Renal pelvis (tissue), 12 donors: ENCODE data around the gene ADAM20. TPM values are rescaled to one million over a fixed set of nuclear protein-coding genes. Genes with fewer than 3 reads are reported as not detected.
"Not testable (repeated sequence)": the region's sequence is repeated elsewhere in the genome, so short reads cannot be mapped to it uniquely, and the experiment has no call there.

Experiments used
- DNase-seq: peaks from one replicate; pipeline ENCODE4 v3.0.0-alpha.2; 2013
- long read RNA-seq, 16 experiments: transcript quantifications; one replicate each; lab custom pipeline, GENCODE V29; 2026
- polyA plus RNA-seq, 3 donors: library from polyadenylated mRNA; unstranded; fragments of 120-200 nt; gene quantifications; one replicate each; pipeline ENCODE4 v1.2.1, GENCODE V29; 2013; ENCODE audit not compliant: insufficient read length in 3 of 3

ADAM20 gene
- polyA plus RNA-seq: under 1 TPM; 0.06 to 0.30 (median 0.16) TPM
- long read RNA-seq, donor 1: 0 reads
- long read RNA-seq, donor 2: 0 reads
- long read RNA-seq, donor 3: 0 reads
- long read RNA-seq, donor 4: 0 reads
- long read RNA-seq, donor 5: 0 reads
- long read RNA-seq, donor 6: 0 reads
- long read RNA-seq, donor 7: 0 reads
- long read RNA-seq, donor 8: 0 reads
- long read RNA-seq, donor 9: 0 reads
- long read RNA-seq, donor 10: 0 reads
- long read RNA-seq, donor 11: 0 reads
- long read RNA-seq, donor 12: 0 reads
- long read RNA-seq, donor 13: 0 reads
- long read RNA-seq, donor 14: 0 reads
- long read RNA-seq, donor 15: 0 reads
- long read RNA-seq, donor 16: 0 reads

DNA sequence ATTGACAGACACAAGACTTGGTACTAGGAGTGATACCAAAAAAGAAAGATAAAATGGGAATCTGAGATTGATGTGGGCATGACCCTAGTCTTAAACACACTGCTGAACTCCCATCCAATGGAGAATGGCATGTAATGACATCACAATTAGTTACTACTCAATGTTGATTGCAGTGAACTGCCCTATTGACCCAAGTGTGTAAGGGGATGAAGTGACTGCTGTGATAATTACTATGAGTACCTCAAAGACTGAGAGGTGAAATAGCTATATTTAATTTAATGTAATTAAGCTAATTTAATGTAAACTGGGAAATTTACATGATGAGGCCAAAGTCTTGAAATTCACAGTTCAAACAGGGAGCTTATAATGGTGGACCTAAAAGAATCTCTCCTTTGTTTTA is at the start of gene ADAM20:
Gene ADAM20, minus strand, starts transcription at position 101 of the 400 bp plus-strand sequence. CDS start 10,247 bp downstream, outside the sequence.
- no peak for DNase-seq

DNA sequence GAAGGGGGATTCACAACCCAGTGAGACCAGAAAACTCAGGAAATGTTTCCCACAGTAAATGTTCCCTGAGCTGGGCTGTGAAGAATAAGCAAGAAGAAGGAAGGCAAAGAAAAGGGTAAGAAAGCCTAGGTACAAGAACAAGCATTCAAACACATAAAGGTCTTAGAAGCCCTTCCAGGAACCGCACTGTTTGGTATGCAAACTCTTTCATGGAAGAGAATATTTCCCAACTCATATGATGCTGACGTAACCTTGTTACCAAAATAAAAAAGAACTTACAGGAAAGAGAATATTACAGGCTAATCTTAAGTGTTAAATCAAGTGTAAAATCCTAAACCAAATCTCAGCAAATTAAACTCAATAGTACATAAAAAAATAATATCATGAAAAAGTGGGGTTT is 42.1 kb upstream of the ADAM20 start:
- DNase-seq: no peak

DNA sequence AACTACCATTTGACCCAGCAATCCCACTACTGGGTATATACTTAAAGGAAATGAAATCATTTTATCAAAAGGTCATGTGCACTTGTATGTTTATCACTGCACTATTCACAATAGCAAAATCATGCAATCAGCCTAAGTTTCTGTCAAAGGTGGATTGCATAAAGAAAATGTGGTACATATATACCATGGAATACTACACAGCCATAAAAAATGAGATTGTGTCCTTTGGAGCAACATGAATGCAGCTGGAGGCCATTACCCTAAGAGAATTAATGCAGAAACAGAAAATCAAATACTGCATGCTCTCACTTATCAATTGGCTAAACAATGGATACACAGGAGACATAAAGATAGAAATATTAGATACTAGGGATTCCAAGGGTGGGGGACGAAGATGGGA is 38.2 kb upstream of the ADAM20 start:
- DNase-seq: no peak

DNA sequence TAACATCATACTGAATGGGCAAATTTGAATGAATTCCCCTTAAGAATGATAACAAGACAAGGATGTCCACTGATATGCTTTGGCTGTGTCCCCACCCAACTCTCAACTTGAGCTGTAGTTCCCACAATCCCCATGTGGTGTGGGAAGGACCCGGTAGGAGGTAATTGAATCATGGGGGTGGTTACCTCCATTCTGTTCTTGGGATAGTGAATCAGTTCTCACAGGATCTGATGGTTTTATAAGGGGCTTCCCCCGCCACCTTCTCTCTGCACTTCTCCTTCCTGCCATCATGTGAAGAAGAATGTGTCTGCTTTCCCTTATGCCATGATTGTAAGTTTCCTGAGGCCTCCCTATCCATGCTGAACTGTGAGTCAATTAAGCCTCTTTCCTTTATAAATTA is 36.3 kb upstream of the ADAM20 start:
- DNase-seq: no peak

DNA sequence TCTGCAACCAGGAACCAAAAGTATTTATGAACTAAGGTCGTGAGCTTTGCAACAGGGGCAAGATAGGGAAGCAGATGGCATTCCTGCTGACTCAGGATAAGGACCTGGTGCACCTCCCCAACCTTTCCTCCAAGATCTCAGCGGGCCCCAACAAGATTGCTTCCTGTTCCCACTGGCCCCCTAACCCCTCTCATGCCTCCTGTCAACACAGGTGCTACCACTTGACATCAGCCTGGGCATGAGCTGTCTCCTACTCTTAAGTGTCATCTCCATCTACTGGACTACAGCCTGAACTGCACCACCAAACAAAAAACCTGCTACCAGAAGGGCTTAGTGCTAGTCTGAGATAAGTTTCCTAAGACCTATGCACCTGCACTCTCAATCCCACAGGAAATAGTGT is 33.0 kb upstream of the ADAM20 start:
- DNase-seq: no peak

DNA sequence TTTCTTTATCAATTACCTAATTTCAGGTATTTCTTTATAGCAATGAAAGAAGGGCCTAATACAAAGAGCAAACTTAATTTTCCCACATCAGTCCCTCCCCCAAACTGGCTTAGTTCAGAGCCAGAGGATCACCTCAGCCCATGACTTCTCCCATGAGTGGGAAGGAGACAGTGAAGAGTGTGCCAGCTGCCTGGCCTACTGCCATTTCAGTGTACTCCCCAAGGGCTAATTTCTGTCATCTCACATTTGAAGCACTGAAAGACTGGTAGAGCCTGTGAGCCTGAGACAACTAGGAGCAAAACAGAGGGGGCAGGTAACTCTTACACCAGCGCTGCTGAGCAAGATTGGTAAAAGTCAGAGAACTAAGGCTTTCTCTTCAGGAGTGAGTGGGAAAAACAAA is 29.1 kb upstream of the ADAM20 start:
- DNase-seq: no peak

DNA sequence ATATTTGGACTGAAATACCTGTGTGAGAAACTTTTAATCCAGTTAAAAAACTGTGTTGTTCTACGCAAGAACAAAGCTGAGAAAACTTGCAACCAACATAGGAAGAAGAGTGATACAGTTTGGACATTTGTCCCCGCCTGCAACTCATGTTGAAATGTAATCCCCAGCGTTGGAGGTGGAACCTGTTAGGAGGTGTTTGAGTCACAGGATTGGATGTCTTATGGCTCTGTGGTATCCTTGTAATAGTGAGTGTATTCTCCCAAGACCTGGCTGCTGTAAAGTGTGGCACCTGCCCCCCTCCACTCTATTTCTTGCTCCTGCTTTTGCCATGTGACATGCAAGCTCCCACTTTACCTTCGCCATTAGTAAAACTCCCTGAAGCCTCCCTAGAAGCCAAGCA is 28.6 kb upstream of the ADAM20 start:
- DNase-seq: no peak

DNA sequence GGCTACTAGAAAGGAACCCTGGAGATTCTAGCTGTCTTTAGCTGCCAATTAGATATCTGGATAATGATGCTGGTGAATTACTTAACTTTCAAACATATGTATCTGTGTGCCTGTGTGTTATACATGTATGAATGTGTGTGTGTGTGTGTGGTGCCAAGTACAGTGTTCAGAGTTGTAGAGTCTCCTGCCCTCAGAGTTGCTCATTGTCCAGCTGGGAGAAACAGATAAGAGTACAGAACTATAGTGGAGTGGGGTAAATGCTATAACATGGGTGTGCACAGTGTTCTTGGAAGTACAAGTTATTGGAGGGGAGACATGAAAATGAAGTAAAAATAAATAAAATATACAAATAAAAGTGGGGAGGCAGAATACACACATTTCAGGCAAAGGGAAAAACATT is 23.6 kb upstream of the ADAM20 start:
- no peak for DNase-seq

DNA sequence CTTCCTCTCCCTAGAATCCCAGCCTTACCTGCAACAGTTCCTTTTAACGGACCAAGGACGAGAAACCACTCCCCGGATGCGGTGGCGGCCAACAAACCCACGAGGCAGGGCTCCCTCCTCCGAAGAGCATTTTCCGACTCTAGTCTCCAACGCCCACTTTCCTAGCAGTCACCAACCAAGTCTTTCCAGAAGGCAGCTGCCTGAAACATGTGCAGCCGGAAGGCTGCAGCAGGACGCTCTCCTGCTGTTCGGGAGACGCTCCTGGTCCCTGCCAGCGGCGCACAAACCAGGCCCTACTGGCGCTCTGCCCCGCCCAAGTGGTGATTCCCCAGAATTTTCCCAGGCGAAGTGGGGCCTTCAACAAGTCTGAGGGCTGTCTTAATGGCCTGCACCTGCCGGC is 21.1 kb upstream of the ADAM20 start:
- DNase-seq: no peak

DNA sequence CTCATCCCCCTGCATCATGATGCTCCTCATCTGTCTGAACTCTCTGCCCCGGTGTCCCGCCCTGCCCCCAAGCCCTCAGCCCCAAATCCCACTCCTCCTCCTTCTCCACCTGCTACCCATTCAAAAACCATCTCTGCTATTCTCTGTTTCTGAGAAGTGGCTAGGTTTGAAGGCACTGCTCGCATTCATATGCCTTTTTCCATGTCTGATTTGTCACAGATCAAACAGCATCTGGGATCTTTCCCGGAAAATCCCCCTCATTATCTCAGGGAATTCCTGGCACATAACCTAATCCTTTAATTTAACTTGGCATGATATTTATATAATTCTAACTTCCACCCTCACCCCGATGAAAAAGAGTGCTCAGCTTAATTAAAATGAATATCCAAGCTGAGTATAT is 3.3 kb upstream of the ADAM20 start:
- DNase-seq: no peak

DNA sequence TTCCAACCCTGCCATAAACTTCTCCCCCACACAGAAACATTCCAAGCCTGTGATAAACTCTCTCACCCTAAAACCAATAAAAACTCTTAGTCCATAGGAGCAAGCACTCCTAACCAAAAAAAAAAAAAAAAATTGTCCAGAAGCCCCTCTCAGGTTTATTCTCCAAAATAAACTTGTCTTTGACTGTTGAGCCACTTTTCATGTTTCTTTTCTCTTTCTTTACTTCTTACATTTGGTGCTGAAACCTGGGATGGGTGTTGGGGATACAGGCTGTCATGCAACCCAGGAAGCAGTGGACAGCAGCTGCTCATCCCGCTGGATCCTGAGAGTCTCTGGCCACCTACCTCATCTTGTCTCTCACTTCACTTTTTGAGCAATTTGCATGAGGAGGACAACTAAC is 2.0 kb upstream of the ADAM20 start:
- no peak for DNase-seq

DNA sequence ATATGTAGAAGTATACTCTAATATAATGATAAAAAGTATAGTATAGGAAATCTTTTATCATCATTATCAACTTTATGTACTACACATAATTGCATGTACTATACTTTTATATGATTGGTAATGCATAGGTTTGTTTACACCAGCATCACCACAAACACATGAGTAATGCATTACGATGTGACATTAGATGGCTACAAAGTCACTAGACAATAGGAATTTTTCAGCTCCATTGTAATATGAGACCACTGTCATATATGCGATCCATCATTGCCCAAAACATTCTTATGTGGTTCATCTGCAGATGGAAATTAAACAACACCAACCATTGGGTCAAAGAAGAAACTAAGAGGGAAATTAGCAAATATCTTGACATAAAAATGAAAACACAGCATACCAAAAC is 4.4 kb downstream of the ADAM20 start:
- no peak for DNase-seq

DNA sequence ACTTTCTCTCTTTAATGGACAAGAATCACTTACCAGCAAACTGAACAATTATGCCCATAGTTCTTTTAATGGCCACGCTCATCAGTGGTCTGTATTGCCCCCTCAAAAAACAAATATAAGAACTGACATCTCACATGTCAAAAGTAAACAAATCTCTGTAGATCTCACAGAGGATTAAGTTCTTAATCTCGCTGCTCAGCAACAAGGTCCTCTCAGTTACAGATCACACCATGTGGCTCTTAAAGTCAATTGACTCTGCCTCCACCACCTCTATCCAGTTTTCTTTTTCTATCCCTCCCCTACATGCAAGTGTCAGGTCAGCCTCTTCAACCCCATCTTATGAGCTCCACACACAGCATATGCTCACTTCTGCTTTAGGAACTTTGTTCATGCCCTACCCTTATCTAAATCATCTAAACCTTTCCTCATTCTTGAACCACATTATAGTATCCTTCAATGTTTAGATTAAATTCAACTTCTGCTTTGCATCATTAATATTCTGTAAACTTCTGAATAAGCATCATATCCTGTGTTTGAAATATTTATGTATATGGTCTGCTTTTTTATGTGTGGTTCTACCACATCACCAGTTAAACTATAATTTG is 7.2 kb downstream of the ADAM20 start:
- no peak for DNase-seq

DNA sequence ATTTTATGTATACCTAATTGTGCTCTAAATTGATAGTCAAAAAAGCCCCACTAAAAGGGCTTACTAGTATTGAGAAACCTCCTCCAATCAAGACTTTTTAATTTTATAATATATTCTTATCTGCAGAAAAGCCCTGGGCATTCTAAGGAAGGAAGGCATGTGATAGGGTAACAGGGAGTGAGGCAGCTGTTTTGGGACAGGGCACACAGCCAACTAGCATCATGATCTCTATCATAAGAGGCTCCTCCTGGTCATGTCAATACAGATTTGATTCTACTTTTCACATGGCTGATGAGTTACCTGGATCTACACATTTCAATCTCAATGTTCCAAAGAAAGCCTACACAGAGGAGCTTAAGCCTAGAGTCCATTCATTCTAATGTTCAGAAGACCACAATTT is 9.1 kb downstream of the ADAM20 start:
- DNase-seq: no peak

DNA sequence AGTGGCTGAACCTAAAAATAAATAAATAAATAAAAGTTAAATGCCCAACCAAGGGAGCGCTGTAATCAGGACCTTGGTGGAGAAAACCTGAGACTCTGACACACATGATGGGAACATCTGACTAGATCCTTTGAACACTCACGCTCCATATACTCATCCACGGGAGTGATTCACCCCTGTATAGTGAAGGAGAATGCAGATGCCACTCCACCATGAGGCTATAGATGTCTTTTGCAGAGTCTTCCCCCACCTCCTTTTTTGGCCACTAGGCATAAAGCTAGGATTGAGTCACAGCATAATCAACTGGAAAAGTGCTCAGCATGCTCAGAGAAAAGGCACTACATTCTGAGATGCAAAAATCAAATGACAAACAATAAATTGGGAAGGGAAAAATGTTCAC is 19.0 kb downstream of the ADAM20 start:
- no peak for DNase-seq

DNA sequence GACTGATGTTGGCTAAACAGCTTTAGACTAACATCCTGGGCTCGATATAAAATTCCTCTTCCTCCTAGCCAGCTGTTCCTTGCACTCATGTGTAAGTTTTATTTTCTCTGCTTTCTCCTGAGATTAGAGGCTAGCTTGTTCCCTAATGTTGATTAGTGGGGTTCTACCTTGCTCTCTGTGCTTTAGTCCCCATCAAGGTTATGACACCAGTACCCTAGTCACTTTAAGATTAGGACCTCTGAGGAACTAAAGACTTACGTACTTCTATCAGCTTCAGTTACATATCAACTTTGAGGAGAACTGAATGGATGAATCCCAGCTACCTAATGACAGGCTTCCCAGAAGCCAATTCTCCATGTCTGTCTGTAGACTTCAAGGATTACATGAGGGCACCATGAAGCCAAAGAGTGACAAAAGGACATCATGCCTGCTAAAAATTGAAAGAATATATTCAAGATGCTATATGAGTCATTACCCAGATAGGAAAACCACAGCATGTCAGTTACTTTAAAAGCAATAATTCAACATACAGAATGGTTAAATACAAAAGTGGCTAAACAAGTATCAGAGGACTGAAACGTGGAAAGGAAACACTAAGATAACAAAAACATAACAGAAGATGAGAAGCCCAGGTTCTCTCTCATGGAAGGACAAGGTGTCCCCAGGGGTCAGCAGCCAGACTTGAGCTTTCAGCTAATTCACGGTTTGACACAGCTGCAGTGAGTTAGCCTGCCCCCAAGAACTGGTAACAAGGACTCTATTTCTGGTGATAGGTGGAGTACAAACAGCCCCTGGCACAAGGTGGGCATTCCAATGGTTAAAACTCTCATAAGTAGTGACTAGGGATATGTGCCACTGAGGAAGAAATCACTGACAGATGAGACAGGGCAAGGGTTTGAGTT is 20.4 kb downstream of the ADAM20 start:
- no peak for DNase-seq

DNA sequence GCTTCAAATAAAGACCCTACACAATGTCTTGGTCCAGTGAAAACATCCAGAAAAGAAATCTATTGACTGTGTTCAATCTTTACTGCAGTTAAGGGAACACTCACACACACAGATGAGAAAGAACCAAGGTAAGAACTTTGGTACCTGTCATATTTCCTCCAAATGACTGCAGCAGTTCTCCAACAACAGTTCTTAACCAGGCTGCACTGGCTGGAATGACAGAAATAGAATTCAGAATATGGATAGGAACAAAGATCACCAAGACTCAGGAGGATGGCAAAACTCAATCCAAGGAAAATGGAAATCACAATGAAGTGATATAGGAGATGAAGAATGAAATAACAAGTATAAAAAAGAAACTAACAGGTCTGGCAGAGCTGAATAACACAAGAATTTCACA is 36.6 kb downstream of the ADAM20 start:
- DNase-seq: no peak

DNA sequence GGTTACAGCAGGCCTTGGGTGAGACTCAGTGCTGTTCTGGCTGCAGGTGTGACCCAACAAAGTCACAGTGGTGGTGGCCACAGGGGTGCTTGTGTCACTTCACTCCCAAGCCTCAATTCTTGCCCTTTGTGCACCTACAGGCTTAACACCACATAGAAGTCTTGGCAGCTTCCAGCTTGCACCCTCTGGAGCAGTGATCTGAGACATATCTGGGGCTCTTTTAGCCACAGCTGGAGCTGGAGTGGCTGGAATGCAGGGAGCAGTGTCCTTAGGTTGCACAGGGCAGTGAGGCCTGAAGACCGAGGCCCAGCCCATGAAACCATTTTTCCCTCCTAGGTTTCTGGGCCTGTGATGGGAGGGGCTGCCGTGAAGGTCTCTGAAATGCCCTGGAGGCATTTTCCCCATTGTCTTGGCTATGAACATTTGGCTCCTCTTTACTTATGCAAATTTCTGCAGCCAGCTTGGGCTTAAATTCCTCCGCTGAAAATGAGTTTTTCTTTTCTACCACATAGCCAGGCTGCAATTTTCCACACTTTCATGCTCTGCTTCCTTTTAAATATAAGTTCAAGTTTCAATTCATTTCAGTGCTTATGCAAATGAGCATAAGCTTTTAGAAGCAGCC is 45.1 kb downstream of the ADAM20 start:
- no peak for DNase-seq

DNA sequence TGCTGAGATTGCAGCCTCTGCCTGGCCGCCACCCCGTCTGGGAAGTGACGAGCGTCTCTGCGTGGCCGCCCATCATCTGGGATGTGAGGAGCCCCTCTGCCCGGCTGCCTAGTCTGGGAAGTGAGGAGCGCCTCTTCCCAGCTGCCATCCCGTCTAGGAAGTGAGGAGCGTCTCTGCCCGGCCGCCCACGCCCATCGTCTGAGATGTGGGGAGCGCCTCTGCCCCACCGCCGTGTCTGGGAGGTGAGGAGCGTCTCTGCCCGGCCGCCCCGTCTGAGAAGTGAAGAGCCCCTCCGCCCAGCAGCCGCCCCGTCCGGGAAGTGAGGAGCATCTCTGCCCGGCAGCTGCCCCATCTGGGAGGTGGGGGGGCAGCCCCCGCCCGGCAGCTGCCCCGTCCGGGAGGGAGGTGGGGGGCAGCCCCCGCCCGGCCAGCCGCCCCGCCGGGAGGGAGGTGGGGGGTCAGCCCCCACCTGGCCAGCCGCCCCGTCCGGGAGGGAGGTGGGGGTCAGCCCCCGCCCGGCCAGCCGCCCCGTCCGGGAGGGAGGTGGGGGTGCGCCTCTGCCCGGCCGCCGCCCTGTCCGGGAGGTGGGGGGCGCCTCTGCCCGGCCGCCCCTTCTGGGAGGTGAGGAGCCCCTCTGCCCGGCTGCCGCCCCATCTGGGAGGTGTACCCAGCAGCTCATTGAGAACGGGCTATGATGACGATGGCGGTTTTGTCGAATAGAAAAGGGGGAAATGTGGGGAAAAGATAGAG is 57.3 kb downstream of the ADAM20 start:
- DNase-seq: not testable (repeated sequence)

DNA sequence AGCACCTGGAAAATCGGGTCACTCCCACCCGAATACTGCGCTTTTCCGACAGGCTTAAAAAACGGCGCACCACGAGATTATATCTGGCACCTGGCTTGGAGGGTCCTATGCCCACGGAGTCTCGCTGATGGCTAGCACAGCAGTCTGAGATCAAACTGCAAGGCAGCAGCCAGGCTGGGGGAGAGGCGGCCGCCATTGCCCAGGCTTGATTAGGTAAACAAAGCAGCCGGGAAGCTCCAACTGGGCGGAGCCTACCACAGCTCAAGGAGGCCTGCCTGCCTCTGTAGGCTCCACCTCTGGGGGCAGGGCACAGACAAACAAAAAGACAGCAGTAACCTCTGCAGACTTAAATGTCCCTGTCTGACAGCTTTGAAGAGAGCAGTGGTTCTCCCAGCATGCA is 59.3 kb downstream of the ADAM20 start:
- not testable (repeated sequence) for DNase-seq

DNA sequence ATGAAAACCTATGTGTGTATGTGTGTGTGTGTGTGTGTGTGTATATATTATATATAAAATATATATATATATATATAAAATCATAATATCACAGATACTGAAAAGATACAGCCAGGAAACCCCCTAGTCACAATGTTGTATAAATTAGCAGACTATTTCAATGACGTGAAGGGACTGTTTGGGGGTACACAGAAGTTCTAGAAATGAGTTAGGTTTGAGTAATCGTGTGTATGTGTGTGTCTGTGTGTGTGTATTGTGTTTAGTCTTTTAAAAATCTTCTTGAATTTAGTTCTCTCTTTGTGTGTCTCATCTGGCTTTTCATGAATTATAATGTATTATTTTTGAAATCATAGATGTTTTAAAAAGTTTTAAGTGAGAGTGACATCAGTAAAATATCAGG is 61.0 kb downstream of the ADAM20 start:
- DNase-seq: no peak
